ENCODE data around the gene DNM1.

DNA sequence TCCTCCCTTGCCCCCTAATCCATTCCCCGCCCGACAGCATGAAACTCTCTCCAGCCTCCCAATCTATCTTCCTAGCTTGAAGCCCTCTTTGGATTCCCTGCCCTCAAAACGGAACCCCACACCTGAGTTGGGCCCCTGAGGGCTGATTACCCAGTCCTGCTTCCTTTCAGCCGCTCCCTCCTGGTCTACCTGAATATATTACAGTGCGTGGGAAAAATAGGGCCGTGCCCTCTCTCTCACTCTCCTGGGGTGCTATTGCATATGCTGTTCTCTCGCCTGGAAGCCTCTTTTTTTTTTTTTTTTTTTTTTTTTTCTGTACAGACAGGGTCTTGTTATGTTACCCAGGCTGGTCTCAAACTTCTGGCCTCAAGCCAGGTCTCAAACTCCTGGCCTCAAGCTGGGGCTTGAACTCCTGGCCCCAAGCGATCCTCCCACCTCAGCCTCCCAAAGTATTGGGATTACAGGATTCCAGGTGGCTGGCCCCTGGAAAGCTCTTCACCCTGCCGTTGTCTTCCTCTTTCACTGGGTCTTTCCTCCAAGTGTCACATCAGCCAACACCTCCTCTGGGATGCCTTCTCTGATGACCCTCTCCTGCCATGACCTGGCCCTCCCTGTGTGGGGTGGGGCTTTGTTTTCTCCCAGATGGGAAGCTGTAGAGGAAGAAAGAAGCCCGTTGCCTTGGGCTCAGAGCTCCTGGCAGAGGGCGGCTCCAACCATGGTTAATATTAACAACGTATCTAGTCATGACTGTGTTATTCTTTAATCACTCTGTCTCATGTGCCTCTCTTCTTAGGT lies 8.2 kb downstream of the DNM1 start:
- TF ChIP-seq, protein P1, sequence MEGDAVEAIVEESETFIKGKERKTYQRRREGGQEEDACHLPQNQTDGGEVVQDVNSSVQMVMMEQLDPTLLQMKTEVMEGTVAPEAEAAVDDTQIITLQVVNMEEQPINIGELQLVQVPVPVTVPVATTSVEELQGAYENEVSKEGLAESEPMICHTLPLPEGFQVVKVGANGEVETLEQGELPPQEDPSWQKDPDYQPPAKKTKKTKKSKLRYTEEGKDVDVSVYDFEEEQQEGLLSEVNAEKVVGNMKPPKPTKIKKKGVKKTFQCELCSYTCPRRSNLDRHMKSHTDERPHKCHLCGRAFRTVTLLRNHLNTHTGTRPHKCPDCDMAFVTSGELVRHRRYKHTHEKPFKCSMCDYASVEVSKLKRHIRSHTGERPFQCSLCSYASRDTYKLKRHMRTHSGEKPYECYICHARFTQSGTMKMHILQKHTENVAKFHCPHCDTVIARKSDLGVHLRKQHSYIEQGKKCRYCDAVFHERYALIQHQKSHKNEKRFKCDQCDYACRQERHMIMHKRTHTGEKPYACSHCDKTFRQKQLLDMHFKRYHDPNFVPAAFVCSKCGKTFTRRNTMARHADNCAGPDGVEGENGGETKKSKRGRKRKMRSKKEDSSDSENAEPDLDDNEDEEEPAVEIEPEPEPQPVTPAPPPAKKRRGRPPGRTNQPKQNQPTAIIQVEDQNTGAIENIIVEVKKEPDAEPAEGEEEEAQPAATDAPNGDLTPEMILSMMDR (IDR thresholded peaks at IDR 0.05; ENCODE audit: poor library complexity), result no peak
- TF ChIP-seq EZH2phosphoT487 (IDR thresholded peaks at IDR 0.05; ENCODE audit: low read depth, severe bottlenecking, unreplicated experiment), result no peak
